NB4 (cell line): ENCODE results near the gene BIRC5.
"Not testable (repeated sequence)": the region's sequence is repeated elsewhere in the genome, so short reads cannot be mapped to it uniquely, and the experiment has no call there.

Experiments
- DNase-seq: peaks from one replicate; pipeline ENCODE4 v3.0.0; 2010; ENCODE audit warnings: low read depth
- H3K4me3 ChIP-seq: one replicate; pipeline ENCODE4 v1.5.1; 2011; ENCODE audit warnings: mild to moderate bottlenecking, low read depth, low read length, moderate library complexity
- CTCF ChIP-seq: IDR thresholded peaks from one replicate; pipeline ENCODE4 v1.5.1; 2012; ENCODE audit warnings: low read depth, low read length
- MAX ChIP-seq: IDR thresholded peaks from 2 replicates; pipeline ENCODE4 v1.6.1; 2011; ENCODE audit warnings: low read depth, low read length
- MYC ChIP-seq: IDR thresholded peaks from 2 replicates; pipeline ENCODE4 v1.6.1; 2011; ENCODE audit warnings: low read depth, low read length
- POLR2A ChIP-seq: IDR thresholded peaks from 2 replicates; pipeline ENCODE4 v1.6.1; 2011; ENCODE audit warnings: mild to moderate bottlenecking; ENCODE audit not compliant: insufficient read length; ENCODE audit errors: extremely low read depth

The BIRC5 gene

GRCh38 chr17:78252111-78252634 is 38.1 kb downstream of the BIRC5 start:
- no peak for DNase-seq
- no peak for TF ChIP-seq CTCF
- TF ChIP-seq MYC: no peak
- TF ChIP-seq POLR2A: no peak
- no peak for TF ChIP-seq MAX
- no peak overlapping the region for H3K4me3 ChIP-seq

GRCh38 chr17:78252701-78253635 is 38.9 kb downstream of the BIRC5 start:
- TF ChIP-seq MYC: no peak
- no peak for TF ChIP-seq POLR2A
- no peak for TF ChIP-seq CTCF
- no peak for TF ChIP-seq MAX
- no peak for DNase-seq
- no peak overlapping the region for H3K4me3 ChIP-seq

- not testable (repeated sequence) for H3K4me3 ChIP-seq
Measured at GRCh38 chr17:78253636-78253945, 39.5 kb downstream of the BIRC5 start.

GRCh38 chr17:78253946-78254672 is 40.1 kb downstream of the BIRC5 start:
- no peak for TF ChIP-seq POLR2A
- peak; percentile 46; the same call in 1 of the 2 replicates for TF ChIP-seq MAX
- TF ChIP-seq MYC: no peak
- no peak for TF ChIP-seq CTCF
- H3K4me3 ChIP-seq: peak overlapping the region; percentile 64
- DNase-seq: peak; percentile 82

More at GRCh38 chr17:78253636-78253945, 39.5 kb downstream of the BIRC5 start:
- DNase-seq: not testable (repeated sequence)

GRCh38 chr17:78255029-78255656 is 41.1 kb downstream of the BIRC5 start:
- no peak overlapping the region for H3K4me3 ChIP-seq
- TF ChIP-seq CTCF (no peak), POLR2A (no peak), MYC (no peak), MAX (no peak)
- DNase-seq: no peak
